Endothelial cell of umbilical vein (primary cell): ENCODE measurements around the gene CSGALNACT2.
"Not testable (repeated sequence)": the region's sequence is repeated elsewhere in the genome, so short reads cannot be mapped to it uniquely, and the experiment has no call there.

ENCODE experiments used
- MAX ChIP-seq: IDR thresholded peaks from 2 replicates; pipeline ENCODE4 v1.6.1; 2011; ENCODE audit not compliant: insufficient read depth, insufficient read length
- TF ChIP-seq, protein P1 (sequence below), 2 donors: IDR thresholded peaks; 1 replicate in 1 of 2; 2 replicates in 1 of 2; pipeline ENCODE4 v1.5.1; 2011; ENCODE audit warnings: low read length in 2 of 2, mild to moderate bottlenecking in 2 of 2, moderate library complexity in 2 of 2, control low read depth in 1 of 2, inconsistent platforms in 1 of 2, low read depth in 1 of 2; ENCODE audit not compliant: insufficient read depth in 1 of 2; ENCODE audit errors: extremely low read depth in 1 of 2

DNA sequence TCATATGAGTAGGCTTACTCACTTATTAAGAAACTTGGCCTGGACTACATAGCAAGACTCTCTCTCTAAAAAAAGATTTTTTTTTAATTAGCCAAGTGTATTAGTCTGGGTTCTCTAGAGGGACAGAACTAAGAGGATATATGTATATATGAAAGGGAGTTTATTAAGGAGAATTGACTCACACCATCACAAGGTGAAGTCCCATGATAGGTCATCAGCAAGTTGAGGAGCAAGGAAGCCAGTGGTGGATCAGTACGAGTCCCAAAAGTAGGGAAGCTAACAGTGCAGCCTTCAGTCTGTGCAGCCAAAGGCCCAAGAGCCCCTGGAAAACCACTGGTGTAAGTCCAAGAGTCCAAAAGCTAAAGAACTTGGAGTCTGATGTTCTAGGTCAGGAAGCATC lies 7.7 kb downstream of the CSGALNACT2 start:
- TF ChIP-seq, protein P1, sequence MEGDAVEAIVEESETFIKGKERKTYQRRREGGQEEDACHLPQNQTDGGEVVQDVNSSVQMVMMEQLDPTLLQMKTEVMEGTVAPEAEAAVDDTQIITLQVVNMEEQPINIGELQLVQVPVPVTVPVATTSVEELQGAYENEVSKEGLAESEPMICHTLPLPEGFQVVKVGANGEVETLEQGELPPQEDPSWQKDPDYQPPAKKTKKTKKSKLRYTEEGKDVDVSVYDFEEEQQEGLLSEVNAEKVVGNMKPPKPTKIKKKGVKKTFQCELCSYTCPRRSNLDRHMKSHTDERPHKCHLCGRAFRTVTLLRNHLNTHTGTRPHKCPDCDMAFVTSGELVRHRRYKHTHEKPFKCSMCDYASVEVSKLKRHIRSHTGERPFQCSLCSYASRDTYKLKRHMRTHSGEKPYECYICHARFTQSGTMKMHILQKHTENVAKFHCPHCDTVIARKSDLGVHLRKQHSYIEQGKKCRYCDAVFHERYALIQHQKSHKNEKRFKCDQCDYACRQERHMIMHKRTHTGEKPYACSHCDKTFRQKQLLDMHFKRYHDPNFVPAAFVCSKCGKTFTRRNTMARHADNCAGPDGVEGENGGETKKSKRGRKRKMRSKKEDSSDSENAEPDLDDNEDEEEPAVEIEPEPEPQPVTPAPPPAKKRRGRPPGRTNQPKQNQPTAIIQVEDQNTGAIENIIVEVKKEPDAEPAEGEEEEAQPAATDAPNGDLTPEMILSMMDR (IDR thresholded peaks at IDR 0.05; ENCODE audit: extremely low read depth in 1 of 2, insufficient read depth in 1 of 2, low read depth in 1 of 2, low read length in 2 of 2): not testable (repeated sequence)
- not testable (repeated sequence) for TF ChIP-seq MAX
